OCI-LY7 (cell line): ENCODE results near the gene RGS17. TPM values are rescaled to one million over a fixed set of nuclear protein-coding genes. Genes with fewer than 3 reads are reported as not detected.

Experiments
- BruUV-seq: library from RNA; stranded (reverse); fragments of 400-500 nt; replicated peaks from 2 replicates; lab custom pipeline; 2021; lab: Mats Ljungman, UMichigan
- CTCF ChIA-PET: fragments of 300-600 bp; sonication (Branson Sonifier 250); formaldehyde crosslinking; loops from one replicate; lab custom pipeline; 2022; ENCODE audit warnings: antibody characterized with exemption; ENCODE audit not compliant: unreplicated experiment; lab: Charles Lee
- POLR2A ChIA-PET: fragments of 300-600 bp; sonication (Branson Sonifier 250); formaldehyde crosslinking; loops from one replicate; lab custom pipeline; 2022; ENCODE audit warnings: antibody characterized with exemption; lab: Charles Lee
- DNase-seq: peaks from one replicate; pipeline ENCODE4 v3.0.0-alpha.2; 2015; ENCODE audit warnings: low spot score
- H2AFZ ChIP-seq: fragments of 200-600 bp; sonication (generic), shearing (Covaris generic); 2 replicates; pipeline ENCODE4 v1.6.1; 2014; ENCODE audit warnings: mild to moderate bottlenecking, antibody characterized with exemption, low read length, moderate library complexity
- H3K27ac ChIP-seq: fragments of 200-600 bp; sonication (generic); 2 replicates; pipeline ENCODE4 v1.5.1; 2014; ENCODE audit warnings: mixed run types, low read depth, mild to moderate bottlenecking, moderate library complexity, low read length, inconsistent platforms; ENCODE audit not compliant: poor library complexity, severe bottlenecking
- H3K36me3 ChIP-seq: fragments of 200-600 bp; sonication (generic); 2 replicates; pipeline ENCODE4 v1.6.1; 2014; ENCODE audit warnings: mild to moderate bottlenecking, antibody characterized with exemption, low read length, moderate library complexity, mixed read lengths; ENCODE audit not compliant: insufficient read depth
- H3K4me1 ChIP-seq: fragments of 200-600 bp; sonication (generic); 2 replicates; pipeline ENCODE4 v1.5.1; 2014; ENCODE audit warnings: mild to moderate bottlenecking, low read length; ENCODE audit not compliant: insufficient read depth, poor library complexity, severe bottlenecking
- H3K4me2 ChIP-seq: fragments of 200-600 bp; sonication (generic); 2 replicates; pipeline ENCODE4 v1.6.1; 2014; ENCODE audit warnings: mild to moderate bottlenecking, low read length
- H3K4me3 ChIP-seq: fragments of 200-600 bp; sonication (generic); 2 replicates; pipeline ENCODE4 v1.5.1; 2014; ENCODE audit warnings: mild to moderate bottlenecking, low read depth, low read length; ENCODE audit not compliant: poor library complexity, severe bottlenecking
- H3K79me2 ChIP-seq: fragments of 200-600 bp; sonication (generic); 2 replicates; pipeline ENCODE4 v1.6.1; 2016; ENCODE audit warnings: low read depth, mild to moderate bottlenecking, low read length, moderate library complexity, mixed read lengths; ENCODE audit not compliant: insufficient read depth
- H3K9me2 ChIP-seq: fragments of 200-600 bp; sonication (generic); 2 replicates; pipeline ENCODE4 v1.6.1; 2016; ENCODE audit warnings: mild to moderate bottlenecking, low read length, mixed read lengths; ENCODE audit not compliant: insufficient read depth
- H3K9me3 ChIP-seq: fragments of 200-600 bp; sonication (generic); 2 replicates; pipeline ENCODE4 v1.6.1; 2014; ENCODE audit warnings: mild to moderate bottlenecking, mixed run types, low read length, mixed read lengths
- H4K20me1 ChIP-seq: fragments of 200-600 bp; sonication (generic); 2 replicates; pipeline ENCODE4 v1.6.1; 2014; ENCODE audit warnings: mild to moderate bottlenecking, antibody characterized with exemption, low read length, moderate library complexity, mixed read lengths; ENCODE audit not compliant: insufficient read depth
- EZH2phosphoT487 ChIP-seq: fragments of 200-600 bp; sonication (generic); IDR thresholded peaks from 2 replicates; pipeline ENCODE4 v1.6.1; 2018; ENCODE audit warnings: low read depth, borderline replicate concordance, mild to moderate bottlenecking, mixed run types, antibody characterized with exemption, low read length, moderate library complexity, mixed read lengths
- intact Hi-C: fragments of 100-400 bp; cut with micrococcal nuclease; formaldehyde crosslinking; loops from one replicate; pipeline ENCODE4 v1.10.0; 2022; ENCODE audit not compliant: unreplicated experiment
- total RNA-seq, 2 experiments: library from RNA; depleted of rRNA in 1 of 2; stranded (reverse); fragments of >200 nt in 1 of 2; shearing (Covaris generic) in 1 of 2; gene quantifications; 2 replicates each; pipeline ENCODE4 v1.2.3, GENCODE V29; 2014 to 2022
- TF ChIP-seq, protein P1 (sequence below): fragments of 200-600 bp; sonication (generic); conservative IDR thresholded peaks from 2 replicates; pipeline ENCODE4 v1.5.1; 2014; ENCODE audit warnings: mild to moderate bottlenecking, antibody characterized with exemption, low read length, moderate library complexity, mixed read lengths

Gene RGS17
- total RNA-seq, 2 experiments from 2014 or later: not detected

DNA sequence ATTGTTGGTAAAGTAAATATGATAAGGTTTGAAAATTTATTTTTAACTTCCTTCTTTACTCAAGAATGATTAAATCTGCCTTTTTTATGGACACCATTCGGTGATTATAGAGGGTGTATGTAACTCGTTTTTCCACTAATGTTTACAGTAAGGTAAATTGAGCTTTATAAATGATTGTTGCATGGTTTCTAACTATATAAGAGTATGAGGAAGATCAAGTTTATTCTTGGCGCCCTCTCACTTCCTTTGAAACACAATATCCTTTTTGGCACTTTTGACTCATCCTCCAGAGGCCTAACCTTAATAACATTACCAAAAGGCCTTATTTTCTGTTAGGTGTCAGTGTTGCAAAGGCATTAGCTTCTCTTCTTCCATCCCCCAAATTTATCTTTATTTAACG, 86.8 kb downstream of the RGS17 start:
- POLR2A ChIA-PET: interaction anchor here (1.0 kb wide), 1 partner anchor 13 kb away, joined by 3 read pairs; no protein-coding TSS in a partner anchor
- TF ChIP-seq, protein P1, sequence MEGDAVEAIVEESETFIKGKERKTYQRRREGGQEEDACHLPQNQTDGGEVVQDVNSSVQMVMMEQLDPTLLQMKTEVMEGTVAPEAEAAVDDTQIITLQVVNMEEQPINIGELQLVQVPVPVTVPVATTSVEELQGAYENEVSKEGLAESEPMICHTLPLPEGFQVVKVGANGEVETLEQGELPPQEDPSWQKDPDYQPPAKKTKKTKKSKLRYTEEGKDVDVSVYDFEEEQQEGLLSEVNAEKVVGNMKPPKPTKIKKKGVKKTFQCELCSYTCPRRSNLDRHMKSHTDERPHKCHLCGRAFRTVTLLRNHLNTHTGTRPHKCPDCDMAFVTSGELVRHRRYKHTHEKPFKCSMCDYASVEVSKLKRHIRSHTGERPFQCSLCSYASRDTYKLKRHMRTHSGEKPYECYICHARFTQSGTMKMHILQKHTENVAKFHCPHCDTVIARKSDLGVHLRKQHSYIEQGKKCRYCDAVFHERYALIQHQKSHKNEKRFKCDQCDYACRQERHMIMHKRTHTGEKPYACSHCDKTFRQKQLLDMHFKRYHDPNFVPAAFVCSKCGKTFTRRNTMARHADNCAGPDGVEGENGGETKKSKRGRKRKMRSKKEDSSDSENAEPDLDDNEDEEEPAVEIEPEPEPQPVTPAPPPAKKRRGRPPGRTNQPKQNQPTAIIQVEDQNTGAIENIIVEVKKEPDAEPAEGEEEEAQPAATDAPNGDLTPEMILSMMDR: no peak
- no peak for TF ChIP-seq EZH2phosphoT487
- CTCF ChIA-PET: no interaction called here

DNA sequence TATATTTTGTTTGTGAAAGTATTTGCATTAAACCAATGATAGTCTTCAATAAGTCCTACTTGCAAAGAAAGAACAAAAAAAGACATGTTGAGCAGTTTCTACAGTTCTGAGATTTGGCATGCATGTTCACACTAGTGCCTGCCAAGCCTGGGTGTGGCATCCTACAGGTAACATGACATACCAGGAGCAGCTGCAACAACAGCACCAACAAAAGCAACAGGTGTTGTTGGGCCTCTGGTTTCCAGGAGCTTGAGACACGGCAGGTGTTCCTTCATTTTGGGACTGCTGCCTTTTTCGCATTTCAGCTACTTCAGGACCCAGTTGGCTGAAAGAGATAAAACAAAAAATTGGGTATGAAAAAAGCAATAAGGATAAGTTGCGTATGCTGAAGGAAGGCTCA, 87.4 kb downstream of the RGS17 start:
- TF ChIP-seq, protein P1: no peak
- TF ChIP-seq EZH2phosphoT487: no peak
- Histone ChIP-seq H3K4me2 (no peak overlapping the region), H4K20me1 (no peaks in the 10 kb centered on the region), H3K4me1 (no peaks in the 10 kb centered on the region), H2AFZ (no peak overlapping the region), H3K36me3 (no peaks in the 10 kb centered on the region), H3K4me3 (no peak overlapping the region), H3K27ac (no peak overlapping the region), H3K9me2 (no peaks in the 10 kb centered on the region), H3K79me2 (no peaks in the 10 kb centered on the region), H3K9me3 (no peaks in the 10 kb centered on the region)
- BruUV-seq: no TSS peak
- ChIA-PET CTCF (no interaction called here), POLR2A (no interaction called here)
- no peak for DNase-seq
- intact Hi-C loops: no loop called here

More for the DNA sequence above, 86.8 kb downstream of the RGS17 start:
- H3K4me1 ChIP-seq: no peaks in the 10 kb centered on the region
- no peaks in the 10 kb centered on the region for H3K9me2 ChIP-seq
- H3K4me3 ChIP-seq: no peak overlapping the region
- H3K79me2 ChIP-seq: no peaks in the 10 kb centered on the region
- no peak overlapping the region for H3K4me2 ChIP-seq
- no peaks in the 10 kb centered on the region for H4K20me1 ChIP-seq
- no TSS peak for BruUV-seq
- H3K9me3 ChIP-seq: no peaks in the 10 kb centered on the region
- no peak for DNase-seq
- no peak overlapping the region for H2AFZ ChIP-seq
- intact Hi-C loops: no loop called here
- no peaks in the 10 kb centered on the region for H3K36me3 ChIP-seq
- H3K27ac ChIP-seq: no peak overlapping the region

DNA sequence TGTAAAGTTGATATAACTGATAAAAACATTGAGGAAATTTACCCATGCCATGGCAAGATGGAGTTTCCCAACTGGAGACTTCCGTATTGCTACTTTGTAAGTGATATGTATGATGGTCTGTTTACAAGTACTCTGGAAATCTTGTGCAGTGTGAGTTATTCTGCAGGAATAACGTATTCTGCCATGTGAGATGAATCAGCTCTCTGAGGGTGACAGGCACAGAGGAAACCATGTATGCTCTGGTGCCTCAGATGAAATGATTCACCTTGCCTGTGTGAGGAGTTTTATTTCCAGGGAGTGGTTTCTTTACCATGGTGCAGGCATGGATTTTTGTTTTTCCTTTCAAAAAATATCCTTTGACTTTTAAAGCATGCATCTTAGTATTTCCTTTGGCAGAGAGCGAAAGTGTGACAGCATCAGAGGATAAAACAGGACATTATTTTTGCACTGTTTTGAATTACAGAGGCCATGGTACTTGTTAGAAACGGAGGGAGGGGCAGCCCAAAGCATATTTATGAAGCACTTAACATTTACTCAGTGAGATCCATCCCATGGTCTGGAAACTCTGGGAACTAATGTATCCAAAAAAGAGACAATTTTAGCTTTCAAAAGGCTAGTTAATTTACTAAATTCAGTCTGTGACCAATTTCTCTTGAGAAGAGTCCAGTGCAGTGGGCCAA, 92.6 kb downstream of the RGS17 start:
- H3K9me3 ChIP-seq: no peaks in the 10 kb centered on the region
- H3K9me2 ChIP-seq: no peaks in the 10 kb centered on the region
- intact Hi-C loops: loop anchor here (10.0 kb wide), 2 partner anchors 476 to 906 kb away; no protein-coding TSS in a partner anchor
- TF ChIP-seq, protein P1: no peak
- H3K4me2 ChIP-seq: no peak overlapping the region
- ChIA-PET CTCF (no interaction called here), POLR2A (no interaction called here)
- no peak overlapping the region for H3K4me3 ChIP-seq
- no TSS peak for BruUV-seq
- no peaks in the 10 kb centered on the region for H4K20me1 ChIP-seq
- H3K36me3 ChIP-seq: no peaks in the 10 kb centered on the region
- H3K79me2 ChIP-seq: no peaks in the 10 kb centered on the region
- H2AFZ ChIP-seq: no peak overlapping the region
- no peak for DNase-seq
- no peak overlapping the region for H3K27ac ChIP-seq
- H3K4me1 ChIP-seq: no peaks in the 10 kb centered on the region
